Colonic mucosa (tissue), 4 donors: ENCODE data around the gene CUL1. TPM values are rescaled to one million over a fixed set of nuclear protein-coding genes. Genes with fewer than 3 reads are reported as not detected.

Experiments used
- DNase-seq: peaks from one replicate; pipeline ENCODE4 v3.0.0-alpha.2; 2020
- H3K27ac ChIP-seq: fragments of 200-600 bp; one replicate; pipeline ENCODE4 v1.8.0; 2021
- H3K27me3 ChIP-seq: fragments of 200-600 bp; one replicate; pipeline ENCODE4 v1.8.0; 2021
- H3K36me3 ChIP-seq: fragments of 200-600 bp; one replicate; pipeline ENCODE4 v1.8.0; 2021
- H3K4me1 ChIP-seq: fragments of 200-600 bp; one replicate; pipeline ENCODE4 v1.8.0; 2021; ENCODE audit warnings: mild to moderate bottlenecking
- H3K4me3 ChIP-seq: fragments of 200-600 bp; one replicate; pipeline ENCODE4 v1.8.0; 2021
- H3K9ac ChIP-seq, 2 donors: one replicate each; pipeline ENCODE4 v1.7.0; 2013; ENCODE audit warnings: control low read depth in 2 of 2, low read depth in 2 of 2, low read length in 2 of 2
- H3K9me3 ChIP-seq: fragments of 200-600 bp; one replicate; pipeline ENCODE4 v1.8.0; 2021
- intact Hi-C: fragments of 100-400 bp; cut with DNase I; formaldehyde crosslinking; loops from one replicate; pipeline ENCODE4 v1.14.1; 2022
- total RNA-seq, 2 donors: library from RNA; stranded (reverse); fragmentation: NEBNext Ultra II Directional in 1 of 2; extraction: Animal tissue kit (Norgen Biotek cat#: 25700) in 1 of 2; gene quantifications; one replicate each; pipeline ENCODE4 v1.2.1, GENCODE V29; 2021
- TF ChIP-seq, protein P1 (sequence below): fragments of 200-600 bp; IDR thresholded peaks from one replicate; pipeline ENCODE4 v1.8.0; 2022; ENCODE audit warnings: antibody characterized with exemption, mild to moderate bottlenecking
- donor health status: healthy.
- donor health status: DM: no; HTN: no; CAD: no.
- donor health status: DM: no; HTN: no; CAD: no.

Gene CUL1
- total RNA-seq, 2 donors from 2014 or later, result 36.2 to 36.9 TPM

GRCh38 chr7:148790131-148790726 lies 91.5 kb downstream of the CUL1 start:
- Histone ChIP-seq H3K9ac (no peak overlapping the region), H3K36me3 (no peaks in the 10 kb centered on the region), H3K27me3 (no peaks in the 10 kb centered on the region), H3K4me3 (no peak overlapping the region), H3K9me3 (no peaks in the 10 kb centered on the region), H3K27ac (no peak overlapping the region), H3K4me1 (no peaks in the 10 kb centered on the region)
- intact Hi-C loops, result no loop called here
- TF ChIP-seq, protein P1, sequence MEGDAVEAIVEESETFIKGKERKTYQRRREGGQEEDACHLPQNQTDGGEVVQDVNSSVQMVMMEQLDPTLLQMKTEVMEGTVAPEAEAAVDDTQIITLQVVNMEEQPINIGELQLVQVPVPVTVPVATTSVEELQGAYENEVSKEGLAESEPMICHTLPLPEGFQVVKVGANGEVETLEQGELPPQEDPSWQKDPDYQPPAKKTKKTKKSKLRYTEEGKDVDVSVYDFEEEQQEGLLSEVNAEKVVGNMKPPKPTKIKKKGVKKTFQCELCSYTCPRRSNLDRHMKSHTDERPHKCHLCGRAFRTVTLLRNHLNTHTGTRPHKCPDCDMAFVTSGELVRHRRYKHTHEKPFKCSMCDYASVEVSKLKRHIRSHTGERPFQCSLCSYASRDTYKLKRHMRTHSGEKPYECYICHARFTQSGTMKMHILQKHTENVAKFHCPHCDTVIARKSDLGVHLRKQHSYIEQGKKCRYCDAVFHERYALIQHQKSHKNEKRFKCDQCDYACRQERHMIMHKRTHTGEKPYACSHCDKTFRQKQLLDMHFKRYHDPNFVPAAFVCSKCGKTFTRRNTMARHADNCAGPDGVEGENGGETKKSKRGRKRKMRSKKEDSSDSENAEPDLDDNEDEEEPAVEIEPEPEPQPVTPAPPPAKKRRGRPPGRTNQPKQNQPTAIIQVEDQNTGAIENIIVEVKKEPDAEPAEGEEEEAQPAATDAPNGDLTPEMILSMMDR, result no peak
- DNase-seq, result no peak

GRCh38 chr7:148790850-148791249 lies 92.1 kb downstream of the CUL1 start:
- Histone ChIP-seq H3K36me3 (no peaks in the 10 kb centered on the region), H3K4me3 (no peak overlapping the region), H3K27ac (no peak overlapping the region), H3K9ac (no peak overlapping the region), H3K4me1 (no peaks in the 10 kb centered on the region), H3K9me3 (no peaks in the 10 kb centered on the region), H3K27me3 (no peaks in the 10 kb centered on the region)
- intact Hi-C loops, result no loop called here
- DNase-seq, result no peak
- TF ChIP-seq, protein P1, result no peak

DNA sequence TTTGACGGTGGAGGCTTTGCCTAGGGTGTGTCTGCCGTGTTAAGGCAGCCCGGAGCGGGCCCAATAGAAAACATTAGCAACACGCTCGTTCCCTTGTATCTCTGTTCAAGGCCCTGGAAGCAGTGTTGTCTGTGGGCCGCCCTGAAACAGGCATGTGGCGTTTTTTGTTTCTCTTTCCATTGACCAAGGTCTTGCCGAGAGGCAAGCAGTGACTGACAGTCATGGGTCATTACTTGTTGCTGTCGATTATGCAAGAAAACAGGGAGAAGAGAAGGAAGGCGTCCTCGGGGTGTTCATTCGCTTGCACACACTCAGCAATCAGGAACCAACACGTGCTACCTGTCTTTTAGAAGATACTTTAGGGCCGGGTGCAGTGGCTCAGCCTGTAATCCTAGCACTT lies 92.8 kb downstream of the CUL1 start:
- intact Hi-C loops, result no loop called here
- no peaks in the 10 kb centered on the region for H3K9me3 ChIP-seq
- H3K4me1 ChIP-seq, result no peaks in the 10 kb centered on the region
- no peak overlapping the region for H3K9ac ChIP-seq
- no peaks in the 10 kb centered on the region for H3K27me3 ChIP-seq
- no peak overlapping the region for H3K4me3 ChIP-seq
- H3K27ac ChIP-seq, result no peak overlapping the region
- no peak for DNase-seq
- TF ChIP-seq, protein P1, result no peak
- H3K36me3 ChIP-seq, result no peaks in the 10 kb centered on the region

DNA sequence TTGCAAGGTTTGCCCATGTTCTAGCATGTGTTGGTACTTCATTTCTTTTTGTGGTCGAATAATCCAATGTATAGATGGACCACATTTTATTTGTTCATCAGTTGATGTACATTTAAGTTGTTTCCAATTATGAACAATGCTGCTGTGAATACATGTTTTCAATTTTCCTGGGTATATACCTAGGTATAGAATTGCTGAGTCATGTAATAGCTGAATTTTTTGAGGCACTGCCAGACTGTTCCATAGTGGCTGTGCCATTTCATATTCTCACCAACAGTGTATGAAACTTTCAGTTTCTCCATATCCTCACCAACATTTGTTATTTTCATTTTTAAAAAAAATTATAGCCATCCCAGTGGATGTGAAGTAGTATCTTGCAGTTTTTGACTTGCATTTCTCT lies 94.9 kb downstream of the CUL1 start:
- intact Hi-C loops, result no loop called here
- DNase-seq, result no peak
- TF ChIP-seq, protein P1, result no peak
- no peaks in the 10 kb centered on the region for H3K27me3 ChIP-seq
- H3K9ac ChIP-seq, result no peak overlapping the region
- no peaks in the 10 kb centered on the region for H3K9me3 ChIP-seq
- H3K27ac ChIP-seq, result no peak overlapping the region
- no peaks in the 10 kb centered on the region for H3K4me1 ChIP-seq
- no peaks in the 10 kb centered on the region for H3K36me3 ChIP-seq
- H3K4me3 ChIP-seq, result no peak overlapping the region

- Histone ChIP-seq H3K27ac (no peak overlapping the region), H3K27me3 (no peaks in the 10 kb centered on the region), H3K4me1 (no peaks in the 10 kb centered on the region), H3K9me3 (no peaks in the 10 kb centered on the region), H3K4me3 (no peak overlapping the region), H3K9ac (no peak overlapping the region), H3K36me3 (no peaks in the 10 kb centered on the region)
- no peak for DNase-seq
- TF ChIP-seq, protein P1, result no peak
- intact Hi-C loops, result no loop called here
Observed at GRCh38 chr7:148794476-148794875, 95.8 kb downstream of the CUL1 start.
